GM19238 (cell line): ENCODE data around the gene UMODL1.
"Not testable (repeated sequence)": the region's sequence is repeated elsewhere in the genome, so short reads cannot be mapped to it uniquely, and the experiment has no call there.

Source experiments
- DNase-seq: peaks from one replicate; pipeline ENCODE4 v3.0.0; 2011; ENCODE audit warnings: low spot score; ENCODE audit not compliant: insufficient read length

UMODL1 gene

GRCh38 chr21:42078247-42079007, 7.3 kb downstream of the UMODL1 start:
- not testable (repeated sequence) for DNase-seq

- DNase-seq = no peak
These were observed 8.2 kb downstream of the UMODL1 start for GRCh38 chr21:42079008-42079938.

- no peak for DNase-seq
These were observed 9.0 kb downstream of the UMODL1 start for GRCh38 chr21:42079939-42080787.

GRCh38 chr21:42080788-42081083, 9.6 kb downstream of the UMODL1 start:
- DNase-seq = no peak

- no peak for DNase-seq
These were observed 10.0 kb downstream of the UMODL1 start for GRCh38 chr21:42081138-42081537.

DNA sequence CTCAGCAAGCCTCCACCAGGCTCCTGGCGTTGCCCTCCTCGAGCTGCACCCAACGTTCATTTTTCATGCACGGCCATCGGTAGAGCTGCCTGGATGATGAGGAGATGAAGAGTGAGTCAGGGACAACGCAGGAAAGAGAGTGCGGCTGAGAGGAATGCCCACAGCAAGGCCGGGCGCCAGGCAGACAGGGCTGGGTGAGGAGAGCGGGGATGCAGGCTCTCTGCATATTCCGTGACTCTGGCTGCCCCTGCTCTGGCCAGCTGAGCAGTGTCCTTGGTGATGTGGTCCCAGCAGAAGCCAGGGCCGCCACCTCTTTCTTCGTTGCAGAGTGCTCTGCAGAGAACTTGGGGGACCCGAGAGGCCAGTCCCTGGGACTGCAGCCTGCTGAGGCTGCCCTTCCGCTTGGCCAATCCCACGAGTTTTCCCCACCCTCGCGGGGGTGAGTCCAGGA, 10.8 kb downstream of the UMODL1 start:
- no peak for DNase-seq

DNA sequence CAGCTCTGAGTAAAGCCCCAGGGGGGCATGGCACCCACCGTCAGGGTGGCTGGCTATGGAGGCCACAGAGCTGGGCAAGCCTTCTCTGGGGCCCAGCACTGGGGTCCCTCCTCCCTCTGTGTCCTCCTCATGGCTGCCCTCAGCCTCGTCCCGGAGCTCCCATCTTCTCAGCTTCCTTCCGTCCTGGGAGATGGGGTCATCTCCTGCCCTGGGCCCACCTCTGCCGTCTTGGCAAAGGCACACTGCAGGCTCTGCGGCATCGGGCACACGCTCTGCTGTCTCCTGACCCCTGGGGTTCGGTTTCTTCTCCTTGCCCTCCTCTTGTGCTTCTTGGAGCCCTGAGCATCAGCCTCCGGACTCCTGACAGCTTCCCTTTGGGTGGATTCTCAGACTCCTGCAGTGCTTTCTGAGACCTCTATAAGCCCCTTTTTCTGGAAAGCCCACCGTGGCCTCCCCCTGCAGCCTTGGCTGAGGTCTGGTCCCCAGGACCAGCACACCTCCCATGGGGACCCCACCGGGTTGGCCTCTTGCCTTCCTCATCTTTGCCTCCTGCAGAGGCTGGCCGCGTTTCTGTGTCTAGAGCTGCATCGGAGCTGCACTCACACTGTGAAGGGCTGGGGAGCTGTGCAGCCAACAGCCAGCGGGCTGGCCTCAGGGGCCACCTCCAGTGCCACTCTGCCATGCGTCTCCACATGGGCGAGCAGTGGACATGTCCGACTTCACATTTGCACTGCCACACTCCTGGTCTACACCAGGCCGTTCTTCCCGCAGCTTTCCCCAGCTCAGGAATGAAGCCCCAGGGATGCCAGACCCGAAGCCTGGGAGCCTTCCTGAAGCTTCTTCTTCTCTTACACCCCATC, 11.6 kb downstream of the UMODL1 start:
- DNase-seq = no peak

DNA sequence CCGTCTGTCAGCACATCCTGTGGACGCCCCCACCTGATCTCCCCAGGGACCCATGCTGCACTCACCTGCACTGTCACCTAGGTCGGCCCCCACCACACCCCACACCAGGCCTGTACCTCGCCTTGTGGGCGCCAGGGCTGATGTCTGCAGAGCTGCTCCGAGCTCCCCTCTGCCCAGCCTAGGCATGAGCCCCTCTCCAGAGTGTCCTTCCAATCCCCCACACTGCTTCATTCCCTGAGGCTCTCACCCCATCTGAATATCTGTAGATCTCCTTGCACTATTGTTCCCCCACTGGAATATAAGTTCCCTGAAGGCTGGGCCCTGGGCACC, 12.2 kb downstream of the UMODL1 start:
- DNase-seq = no peak

- DNase-seq = no peak
These were observed 13.0 kb downstream of the UMODL1 start for GRCh38 chr21:42084079-42084478.

DNA sequence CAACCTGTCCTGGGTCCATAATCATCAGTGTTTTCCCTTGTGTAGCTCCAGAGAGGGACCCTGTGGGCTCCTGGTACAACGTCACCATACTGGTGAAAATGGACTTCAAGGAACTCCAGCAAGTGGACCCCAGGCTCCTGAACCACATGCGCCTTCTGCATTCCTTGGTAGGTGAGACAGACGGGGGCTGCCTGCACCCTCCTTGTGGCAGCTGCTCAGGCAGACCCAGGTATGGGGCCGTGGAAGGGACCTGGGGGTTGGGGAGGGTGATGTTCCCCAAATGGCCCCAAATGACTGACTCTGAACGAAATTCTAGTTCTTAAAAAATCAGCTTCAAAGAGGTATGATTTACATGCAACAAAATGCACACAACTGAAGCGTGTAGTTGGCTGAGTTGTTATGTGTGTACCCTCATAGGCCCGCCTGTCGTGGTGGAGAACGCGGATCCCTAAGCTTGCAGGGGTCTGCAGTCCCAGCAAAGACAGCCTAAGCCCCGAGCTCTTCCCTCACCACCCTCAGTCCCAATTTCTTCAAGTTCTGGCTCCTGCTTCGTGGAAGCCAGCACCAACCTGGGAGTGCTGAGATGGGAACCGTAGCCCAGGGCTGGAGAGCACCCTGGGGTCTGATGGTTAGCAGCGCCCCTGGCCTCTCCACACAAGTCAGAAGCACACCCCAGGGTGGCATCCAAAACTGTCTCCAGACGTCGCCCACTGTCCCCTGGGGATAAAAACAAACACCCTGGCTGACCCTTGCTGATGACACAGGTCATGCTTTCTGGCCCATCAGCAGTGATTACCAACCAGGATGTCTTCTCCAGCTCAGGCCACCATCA, 14.3 kb downstream of the UMODL1 start:
- DNase-seq = no peak

DNA sequence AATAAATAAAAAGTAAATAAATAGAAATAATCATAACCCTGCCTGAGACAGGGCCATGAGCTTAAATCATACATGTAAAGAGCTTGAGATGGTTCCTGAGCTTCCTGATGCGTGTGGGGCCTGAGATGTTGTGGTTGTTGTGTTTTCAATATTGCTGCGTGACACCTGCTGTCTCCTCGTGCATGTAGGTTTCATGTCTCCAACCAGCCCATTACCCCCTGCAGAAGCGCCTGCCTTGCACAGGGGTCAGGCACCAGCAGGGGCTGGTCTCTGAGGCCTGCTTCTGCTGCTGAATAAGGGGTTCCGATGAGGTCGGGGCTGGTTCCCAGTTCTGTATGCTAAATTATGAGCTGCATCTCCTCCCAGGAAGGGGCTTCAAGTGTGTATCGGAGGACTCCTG, 15.9 kb downstream of the UMODL1 start:
- DNase-seq = no peak

- DNase-seq = no peak
These were observed 17.0 kb downstream of the UMODL1 start for GRCh38 chr21:42088148-42088547.

GRCh38 chr21:42088658-42089057, 17.5 kb downstream of the UMODL1 start:
- DNase-seq = no peak

- no peak for DNase-seq
These were observed 18.0 kb downstream of the UMODL1 start for GRCh38 chr21:42089093-42089631.

- no peak for DNase-seq
These were observed 18.7 kb downstream of the UMODL1 start for GRCh38 chr21:42089665-42090310.

DNA sequence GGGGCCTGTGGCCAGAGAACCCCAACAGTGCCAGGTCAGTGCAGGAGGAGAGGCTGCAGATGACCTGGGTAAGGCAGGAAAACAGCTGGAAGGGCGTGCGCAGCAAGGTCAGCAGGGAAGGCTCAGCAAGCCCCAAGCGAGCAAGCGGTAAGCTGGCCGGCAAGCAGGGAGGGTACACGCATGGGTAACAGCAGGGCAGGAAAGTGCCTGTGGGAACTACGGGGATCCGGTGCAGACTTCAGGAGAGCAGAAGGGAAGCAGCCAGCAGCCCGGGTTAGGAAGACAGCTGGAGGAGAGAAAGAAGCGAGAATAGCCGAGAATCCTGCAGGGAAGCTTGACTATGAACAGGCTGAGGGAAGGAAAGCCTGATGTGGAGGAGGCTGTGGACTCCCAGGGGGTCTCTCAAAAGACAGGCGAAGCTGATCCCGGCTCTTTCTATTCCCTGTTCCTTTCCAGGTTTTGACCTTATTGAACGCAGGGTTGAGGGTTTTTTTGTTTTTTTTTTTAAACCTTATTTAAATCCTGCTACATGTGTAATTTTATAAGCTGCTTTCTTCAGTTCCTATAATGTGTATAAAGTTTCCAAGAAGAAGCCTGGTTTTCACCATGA, 20.9 kb downstream of the UMODL1 start:
- no peak for DNase-seq

DNA sequence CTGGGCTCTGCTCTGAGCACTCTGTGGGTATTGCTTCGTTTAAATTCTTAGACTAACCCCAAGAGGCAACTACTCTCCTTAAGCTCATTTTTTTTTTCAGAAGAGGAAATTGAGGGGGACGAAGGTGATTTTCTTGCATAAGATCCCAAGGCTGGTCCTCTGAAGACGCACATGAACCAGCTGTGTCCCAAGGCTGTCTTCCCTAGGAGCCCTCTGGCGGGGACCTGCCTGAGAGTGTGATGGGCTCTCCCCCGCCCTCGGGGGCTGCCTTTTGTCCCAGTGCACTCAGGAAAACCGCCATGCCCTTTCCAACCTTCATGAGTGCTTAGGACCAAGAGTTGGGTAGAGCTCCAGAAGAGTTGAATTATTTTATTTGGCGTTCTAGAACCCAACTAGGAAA, 21.7 kb downstream of the UMODL1 start:
- DNase-seq = no peak

- DNase-seq = no peak
These were observed 22.1 kb downstream of the UMODL1 start for GRCh38 chr21:42093186-42093585.

- DNase-seq = no peak
These were observed 22.9 kb downstream of the UMODL1 start for GRCh38 chr21:42093991-42094421.
